ENCODE results near the gene ALPI. TPM values are rescaled to one million over a fixed set of nuclear protein-coding genes. Genes with fewer than 3 reads are reported as not detected.
"Not testable (repeated sequence)": the region's sequence is repeated elsewhere in the genome, so short reads cannot be mapped to it uniquely, and the experiment has no call there.

ALPI gene
- total and polyA plus RNA-seq, 4 donors, result 0.18 to 19.9 TPM; not detected in 2

GRCh38 chr2:232438951-232439757 lies 16.8 kb upstream of the ALPI start:
- peak in 1 of 2 donors; percentile 67 for DNase-seq
- no peak for ATAC-seq (ENCODE audit: low FRiP score)
- no peaks in the 10 kb centered on the region for H3K4me1 ChIP-seq (ENCODE audit: control insufficient read depth in 1 of 2, insufficient read depth in 2 of 2, low read length in 2 of 2)
- intact Hi-C loops (cut with DNase I), result no loop called here
- no peak overlapping the region for H3K27ac ChIP-seq (ENCODE audit: low read depth in 1 of 2, low read length in 2 of 2)
- H3K27me3 ChIP-seq (ENCODE audit: control insufficient read depth in 1 of 2, insufficient read depth in 2 of 2, low read length in 1 of 2), result no peaks in the 10 kb centered on the region
- H3K9me3 ChIP-seq (ENCODE audit: control insufficient read depth, low read length), result no peaks in the 10 kb centered on the region
- H3K4me3 ChIP-seq (ENCODE audit: low read length in 2 of 2), result no peak overlapping the region
- H3K36me3 ChIP-seq (ENCODE audit: control insufficient read depth in 1 of 2, insufficient read depth in 2 of 2, low read length in 1 of 2), result no peaks in the 10 kb centered on the region
- WGBS, 2 donors, result 51 to 61% methylated on average over 20 to 21 of the region's 22 CpGs

GRCh38 chr2:232439758-232440135 lies 16.2 kb upstream of the ALPI start:
- intact Hi-C loops (cut with DNase I), result loop anchor here (2.0 to 5.0 kb wide), 2 partner anchors 517 to 531 kb away; no protein-coding TSS in a partner anchor
- H3K9me3 ChIP-seq (ENCODE audit: control insufficient read depth, low read length), result no peaks in the 10 kb centered on the region
- H3K27me3 ChIP-seq (ENCODE audit: control insufficient read depth in 1 of 2, insufficient read depth in 2 of 2, low read length in 1 of 2), result no peaks in the 10 kb centered on the region
- WGBS, 2 donors, result 37 to 56% methylated on average over 1 to 4 of the region's 5 CpGs
- ATAC-seq (ENCODE audit: low FRiP score), result no peak
- H3K4me3 ChIP-seq (ENCODE audit: low read length in 2 of 2), result no peak overlapping the region
- no peaks in the 10 kb centered on the region for H3K36me3 ChIP-seq (ENCODE audit: control insufficient read depth in 1 of 2, insufficient read depth in 2 of 2, low read length in 1 of 2)
- DNase-seq, result no peak
- H3K4me1 ChIP-seq (ENCODE audit: control insufficient read depth in 1 of 2, insufficient read depth in 2 of 2, low read length in 2 of 2), result no peaks in the 10 kb centered on the region
- H3K27ac ChIP-seq (ENCODE audit: low read depth in 1 of 2, low read length in 2 of 2), result no peak overlapping the region

- H3K4me1 ChIP-seq (ENCODE audit: control insufficient read depth in 1 of 2, insufficient read depth in 2 of 2, low read length in 2 of 2); H3K9me3 ChIP-seq (ENCODE audit: control insufficient read depth, low read length); H3K4me3 ChIP-seq (ENCODE audit: low read length in 2 of 2); H3K27ac ChIP-seq (ENCODE audit: low read depth in 1 of 2, low read length in 2 of 2); H3K27me3 ChIP-seq (ENCODE audit: control insufficient read depth in 1 of 2, insufficient read depth in 2 of 2, low read length in 1 of 2); H3K36me3 ChIP-seq (ENCODE audit: control insufficient read depth in 1 of 2, insufficient read depth in 2 of 2, low read length in 1 of 2): not testable (repeated sequence)
- intact Hi-C loops (cut with DNase I), result loop anchor here (2.0 to 5.0 kb wide), 2 partner anchors 518 to 532 kb away; no protein-coding TSS in a partner anchor
- peak; percentile 85 to 95 for DNase-seq
- 20 to 21% methylated on average over 14 to 16 of the region's 16 CpGs for WGBS, 2 donors
- ATAC-seq (ENCODE audit: low FRiP score), result peak; percentile 81
These were observed 15.5 kb upstream of the ALPI start for GRCh38 chr2:232440220-232441018.

GRCh38 chr2:232441147-232441651 lies 14.8 kb upstream of the ALPI start:
- ATAC-seq (ENCODE audit: low FRiP score) (no peak), DNase-seq (no peak)
- 76 to 78% methylated on average over 11 to 12 of the region's 12 CpGs for WGBS, 2 donors
- Histone ChIP-seq H3K36me3 (ENCODE audit: control insufficient read depth in 1 of 2, insufficient read depth in 2 of 2, low read length in 1 of 2) (no peaks in the 10 kb centered on the region), H3K4me1 (ENCODE audit: control insufficient read depth in 1 of 2, insufficient read depth in 2 of 2, low read length in 2 of 2) (no peaks in the 10 kb centered on the region), H3K27me3 (ENCODE audit: control insufficient read depth in 1 of 2, insufficient read depth in 2 of 2, low read length in 1 of 2) (no peaks in the 10 kb centered on the region), H3K9me3 (ENCODE audit: control insufficient read depth, low read length) (no peaks in the 10 kb centered on the region), H3K27ac (ENCODE audit: low read depth in 1 of 2, low read length in 2 of 2) (no peak overlapping the region), H3K4me3 (ENCODE audit: low read length in 2 of 2) (no peak overlapping the region)
- intact Hi-C loops (cut with DNase I), result loop anchor here (2.0 to 5.0 kb wide), 2 partner anchors 519 to 532 kb away; no protein-coding TSS in a partner anchor

- not testable (repeated sequence) for H3K9me3 ChIP-seq (ENCODE audit: control insufficient read depth, low read length); H3K4me1 ChIP-seq (ENCODE audit: control insufficient read depth in 1 of 2, insufficient read depth in 2 of 2, low read length in 2 of 2); ATAC-seq (ENCODE audit: low FRiP score); H3K4me3 ChIP-seq (ENCODE audit: low read length in 2 of 2); H3K27ac ChIP-seq (ENCODE audit: low read depth in 1 of 2, low read length in 2 of 2); H3K27me3 ChIP-seq (ENCODE audit: control insufficient read depth in 1 of 2, insufficient read depth in 2 of 2, low read length in 1 of 2); H3K36me3 ChIP-seq (ENCODE audit: control insufficient read depth in 1 of 2, insufficient read depth in 2 of 2, low read length in 1 of 2); DNase-seq
- WGBS, 2 donors, result 89 to 91% methylated on average over 9 of the region's 10 CpGs
- intact Hi-C loops (cut with DNase I), result loop anchor here (2.0 to 5.0 kb wide), 2 partner anchors 520 to 533 kb away; no protein-coding TSS in a partner anchor
These were observed 14.0 kb upstream of the ALPI start for GRCh38 chr2:232441922-232442321.

- H3K36me3 ChIP-seq (ENCODE audit: control insufficient read depth in 1 of 2, insufficient read depth in 2 of 2, low read length in 1 of 2), result not testable (repeated sequence)
These were observed 13.5 kb upstream of the ALPI start for GRCh38 chr2:232442431-232442830.

GRCh38 chr2:232443047-232443446 lies 12.9 kb upstream of the ALPI start:
- not testable (repeated sequence) for H3K27ac ChIP-seq (ENCODE audit: low read depth in 1 of 2, low read length in 2 of 2); H3K4me3 ChIP-seq (ENCODE audit: low read length in 2 of 2); DNase-seq; H3K9me3 ChIP-seq (ENCODE audit: control insufficient read depth, low read length); H3K36me3 ChIP-seq (ENCODE audit: control insufficient read depth in 1 of 2, insufficient read depth in 2 of 2, low read length in 1 of 2); ATAC-seq (ENCODE audit: low FRiP score); H3K4me1 ChIP-seq (ENCODE audit: control insufficient read depth in 1 of 2, insufficient read depth in 2 of 2, low read length in 2 of 2); H3K27me3 ChIP-seq (ENCODE audit: control insufficient read depth in 1 of 2, insufficient read depth in 2 of 2, low read length in 1 of 2)
- WGBS, 2 donors, result 74 to 91% methylated on average over 5 to 13 of the region's 13 CpGs
- intact Hi-C loops (cut with DNase I), result loop anchor here in 1 of 2 donors (5.0 kb wide), 1 partner anchor 521 kb away; no protein-coding TSS in a partner anchor

More at GRCh38 chr2:232442431-232442830, 13.5 kb upstream of the ALPI start:
- not testable (repeated sequence) for H3K27me3 ChIP-seq (ENCODE audit: control insufficient read depth in 1 of 2, insufficient read depth in 2 of 2, low read length in 1 of 2); DNase-seq; H3K4me3 ChIP-seq (ENCODE audit: low read length in 2 of 2); H3K27ac ChIP-seq (ENCODE audit: low read depth in 1 of 2, low read length in 2 of 2); H3K4me1 ChIP-seq (ENCODE audit: control insufficient read depth in 1 of 2, insufficient read depth in 2 of 2, low read length in 2 of 2); ATAC-seq (ENCODE audit: low FRiP score); H3K9me3 ChIP-seq (ENCODE audit: control insufficient read depth, low read length)
- intact Hi-C loops (cut with DNase I), result loop anchor here in 1 of 2 donors (5.0 kb wide), 1 partner anchor 520 kb away; no protein-coding TSS in a partner anchor
- WGBS, 2 donors, result 69 to 77% methylated on average over 9 to 13 of the region's 13 CpGs

- H3K4me1 ChIP-seq (ENCODE audit: control insufficient read depth in 1 of 2, insufficient read depth in 2 of 2, low read length in 2 of 2); DNase-seq; H3K4me3 ChIP-seq (ENCODE audit: low read length in 2 of 2); H3K27me3 ChIP-seq (ENCODE audit: control insufficient read depth in 1 of 2, insufficient read depth in 2 of 2, low read length in 1 of 2); H3K36me3 ChIP-seq (ENCODE audit: control insufficient read depth in 1 of 2, insufficient read depth in 2 of 2, low read length in 1 of 2); ATAC-seq (ENCODE audit: low FRiP score); H3K9me3 ChIP-seq (ENCODE audit: control insufficient read depth, low read length); H3K27ac ChIP-seq (ENCODE audit: low read depth in 1 of 2, low read length in 2 of 2): not testable (repeated sequence)
- WGBS, 2 donors, result 73 to 81% methylated on average over 11 to 18 of the region's 21 CpGs
- intact Hi-C loops (cut with DNase I), result loop anchor here in 1 of 2 donors (5.0 kb wide), 1 partner anchor 522 kb away; no protein-coding TSS in a partner anchor
These were observed 12.1 kb upstream of the ALPI start for GRCh38 chr2:232443669-232444408.

Data from aorta (tissue), 5 donors.